HAP-1 (cell line): ENCODE results near the gene SH2D5.
A peak's percentile ranks its signal among the peaks of the same experiment; 100 is the strongest.

Experiments used
- DNase-seq, 2 experiments: peaks; one replicate each; pipeline ENCODE4 v3.0.0-alpha.2; 2016 to 2020; ENCODE audit warnings: low spot score in 2 of 2
- H3K27me3 ChIP-seq: fragments of 250-450 bp; sonication (Bioruptor Pico); 2 replicates; pipeline ENCODE4 v1.5.1; 2020; ENCODE audit warnings: low read depth, mild to moderate bottlenecking, moderate library complexity
- H3K36me3 ChIP-seq: fragments of 250-450 bp; sonication (Bioruptor Pico); replicated peaks from 2 replicates; pipeline ENCODE4 v1.5.1; 2020; ENCODE audit warnings: mild to moderate bottlenecking
- H3K4me1 ChIP-seq: fragments of 250-450 bp; sonication (Bioruptor Pico); 2 replicates; pipeline ENCODE4 v1.5.1; 2020; ENCODE audit warnings: mild to moderate bottlenecking
- H3K4me3 ChIP-seq: fragments of 250-450 bp; sonication (Bioruptor Pico); 2 replicates; pipeline ENCODE4 v1.5.1; 2020; ENCODE audit warnings: mild to moderate bottlenecking, moderate library complexity
- H3K9me3 ChIP-seq: fragments of 250-450 bp; sonication (Bioruptor Pico); 2 replicates; pipeline ENCODE4 v1.5.1; 2020; ENCODE audit warnings: mild to moderate bottlenecking, moderate library complexity
- in situ Hi-C: fragments of 300-500 bp; cut with MboI; formaldehyde crosslinking; loops from 3 replicates; pipeline ENCODE4 v1.14.3; 2020; ENCODE audit warnings: low sequenced_read_pairs, inconsistent platforms, mixed read lengths

Gene SH2D5

GRCh38 chr1:20732588-20733359 is at the start of gene SH2D5:
TSS of gene SH2D5 (minus strand) at chr1:20732703. CDS start at chr1:20728044, 4,659 bp downstream.
- no peaks in the 10 kb centered on the region for H3K9me3 ChIP-seq
- peak within 1 kb of the TSS; percentile 51 for H3K4me3 ChIP-seq
- DNase-seq, result peak; percentile 87 to 88

GRCh38 chr1:20775700-20776099 is 43.2 kb upstream of the SH2D5 start:
- H3K36me3 ChIP-seq, result peaks cover 89% of the 10 kb centered on the region
- peaks cover 14% of the 10 kb centered on the region for H3K4me1 ChIP-seq
- H3K4me3 ChIP-seq, result no peak overlapping the region
- DNase-seq, result no peak
- H3K9me3 ChIP-seq, result no peaks in the 10 kb centered on the region
- in situ Hi-C loops, result no loop called here
- H3K27me3 ChIP-seq, result no peaks in the 10 kb centered on the region

More at GRCh38 chr1:20732588-20733359, at the start of gene SH2D5:
- peaks cover 12% of the 10 kb centered on the region for H3K4me1 ChIP-seq
- H3K36me3 ChIP-seq, result peaks cover 7% of the 10 kb centered on the region; the same call in 1 of the 2 replicates
- in situ Hi-C loops, result no loop called here
- no peaks in the 10 kb centered on the region for H3K27me3 ChIP-seq

- H3K27me3 ChIP-seq, result no peaks in the 10 kb centered on the region
- DNase-seq, result no peak
- H3K36me3 ChIP-seq, result peaks cover 99% of the 10 kb centered on the region
- H3K9me3 ChIP-seq, result no peaks in the 10 kb centered on the region
- in situ Hi-C loops, result no loop called here
- H3K4me3 ChIP-seq, result no peak overlapping the region
- peaks cover 3% of the 10 kb centered on the region for H3K4me1 ChIP-seq
Measured at GRCh38 chr1:20771780-20772179, 39.3 kb upstream of the SH2D5 start.

GRCh38 chr1:20770314-20771087 is 38.0 kb upstream of the SH2D5 start:
- peaks cover 98% of the 10 kb centered on the region for H3K36me3 ChIP-seq
- no peaks in the 10 kb centered on the region for H3K27me3 ChIP-seq
- no peaks in the 10 kb centered on the region for H3K4me1 ChIP-seq
- H3K9me3 ChIP-seq, result no peaks in the 10 kb centered on the region
- DNase-seq, result no peak
- in situ Hi-C loops, result no loop called here
- no peak overlapping the region for H3K4me3 ChIP-seq

- no peak overlapping the region for H3K4me3 ChIP-seq
- H3K9me3 ChIP-seq, result no peaks in the 10 kb centered on the region
- H3K27me3 ChIP-seq, result no peaks in the 10 kb centered on the region
- no peak for DNase-seq
- in situ Hi-C loops, result no loop called here
- peaks cover 91% of the 10 kb centered on the region for H3K36me3 ChIP-seq
- peaks cover 13% of the 10 kb centered on the region for H3K4me1 ChIP-seq
Measured at GRCh38 chr1:20767271-20767670, 34.8 kb upstream of the SH2D5 start.

- H3K4me3 ChIP-seq, result no peak overlapping the region
- in situ Hi-C loops, result no loop called here
- peaks cover 86% of the 10 kb centered on the region for H3K36me3 ChIP-seq
- H3K4me1 ChIP-seq, result peaks cover 22% of the 10 kb centered on the region
- no peaks in the 10 kb centered on the region for H3K9me3 ChIP-seq
- H3K27me3 ChIP-seq, result no peaks in the 10 kb centered on the region
- no peak for DNase-seq
Measured at GRCh38 chr1:20763417-20763816, 30.9 kb upstream of the SH2D5 start.

GRCh38 chr1:20760322-20760721 is 27.8 kb upstream of the SH2D5 start:
- in situ Hi-C loops, result no loop called here
- Histone ChIP-seq H3K4me3 (no peak overlapping the region), H3K4me1 (peaks cover 22% of the 10 kb centered on the region), H3K36me3 (peaks cover 86% of the 10 kb centered on the region), H3K27me3 (no peaks in the 10 kb centered on the region), H3K9me3 (no peaks in the 10 kb centered on the region)
- no peak for DNase-seq

- Histone ChIP-seq H3K4me1 (peaks cover 34% of the 10 kb centered on the region), H3K4me3 (no peak overlapping the region), H3K9me3 (no peaks in the 10 kb centered on the region), H3K27me3 (no peaks in the 10 kb centered on the region), H3K36me3 (peaks cover 60% of the 10 kb centered on the region)
- in situ Hi-C loops, result no loop called here
- DNase-seq, result peak in 1 of 2 experiments; percentile 40
Measured at GRCh38 chr1:20753589-20753988, 21.1 kb upstream of the SH2D5 start.

- Histone ChIP-seq H3K27me3 (no peaks in the 10 kb centered on the region), H3K36me3 (peaks cover 60% of the 10 kb centered on the region), H3K4me1 (peaks cover 34% of the 10 kb centered on the region), H3K4me3 (no peak overlapping the region), H3K9me3 (no peaks in the 10 kb centered on the region)
- in situ Hi-C loops, result no loop called here
- peak; percentile 80 to 96 for DNase-seq
Measured at GRCh38 chr1:20751462-20751990, 19.0 kb upstream of the SH2D5 start.

GRCh38 chr1:20742671-20743070 is 10.2 kb upstream of the SH2D5 start:
- Histone ChIP-seq H3K4me3 (no peak overlapping the region), H3K27me3 (no peaks in the 10 kb centered on the region), H3K36me3 (peaks cover 88% of the 10 kb centered on the region), H3K9me3 (no peaks in the 10 kb centered on the region), H3K4me1 (no peaks in the 10 kb centered on the region)
- DNase-seq, result no peak
- in situ Hi-C loops, result no loop called here

GRCh38 chr1:20740781-20741180 is 8.3 kb upstream of the SH2D5 start:
- in situ Hi-C loops, result no loop called here
- peaks cover 76% of the 10 kb centered on the region for H3K36me3 ChIP-seq
- H3K27me3 ChIP-seq, result no peaks in the 10 kb centered on the region

GRCh38 chr1:20739225-20739624 is 6.7 kb upstream of the SH2D5 start:
- no peak for DNase-seq
- Histone ChIP-seq H3K4me1 (no peaks in the 10 kb centered on the region), H3K4me3 (no peak overlapping the region), H3K9me3 (no peaks in the 10 kb centered on the region), H3K36me3 (peaks cover 60% of the 10 kb centered on the region), H3K27me3 (no peaks in the 10 kb centered on the region)
- in situ Hi-C loops, result no loop called here

More at GRCh38 chr1:20740781-20741180, 8.3 kb upstream of the SH2D5 start:
- DNase-seq, result no peak
- Histone ChIP-seq H3K4me3 (no peak overlapping the region), H3K4me1 (no peaks in the 10 kb centered on the region), H3K9me3 (no peaks in the 10 kb centered on the region)

GRCh38 chr1:20735581-20736111 is 3.1 kb upstream of the SH2D5 start:
- H3K4me1 ChIP-seq, result peaks cover 12% of the 10 kb centered on the region
- no peak for DNase-seq
- no peaks in the 10 kb centered on the region for H3K27me3 ChIP-seq
- H3K9me3 ChIP-seq, result no peaks in the 10 kb centered on the region
- in situ Hi-C loops, result no loop called here
- H3K4me3 ChIP-seq, result no peak overlapping the region
- peaks cover 27% of the 10 kb centered on the region for H3K36me3 ChIP-seq
